ENCODE measurements around the gene TMEM63A. TPM values are rescaled to one million over a fixed set of nuclear protein-coding genes. Genes with fewer than 3 reads are reported as not detected.
"Not testable (repeated sequence)": the region's sequence is repeated elsewhere in the genome, so short reads cannot be mapped to it uniquely, and the experiment has no call there.

Gene TMEM63A
- total RNA-seq, result 4.7 and 7.9 TPM in 2 replicates

GRCh38 chr1:225881959-225882693, at the start of gene TMEM63A:
Gene TMEM63A (minus strand): TSS chr1:225882380. CDS start chr1:225877580, 4,800 bp downstream.
- TF ChIP-seq CTCF (IDR thresholded peaks at IDR 0.05; ENCODE audit: insufficient read depth, low read length, severe bottlenecking), result peak; percentile 42

GRCh38 chr1:225931270-225932136, 49.3 kb upstream of the TMEM63A start:
- Histone ChIP-seq H3K4me3 (ENCODE audit: low read depth, low read length) (no peak overlapping the region), H3K27me3 (ENCODE audit: control insufficient read depth, insufficient read depth, low read length) (no peaks in the 10 kb centered on the region), H3K36me3 (ENCODE audit: control insufficient read depth, insufficient read depth, low read length) (no peaks in the 10 kb centered on the region)
- no peak for DNase-seq (ENCODE audit: low read depth)
- TF ChIP-seq CTCF (IDR thresholded peaks at IDR 0.05; ENCODE audit: insufficient read depth, low read length, severe bottlenecking), result no peak
- no peak for FAIRE-seq

More at GRCh38 chr1:225881959-225882693, at the start of gene TMEM63A:
- FAIRE-seq, result no peak
- peak; percentile 50 for DNase-seq (ENCODE audit: low read depth)
- H3K27me3 ChIP-seq (ENCODE audit: control insufficient read depth, insufficient read depth, low read length), result peaks cover 13% of the 10 kb centered on the region
- peak within 1 kb of the TSS; percentile 72 for H3K4me3 ChIP-seq (ENCODE audit: low read depth, low read length)
- no peaks in the 10 kb centered on the region for H3K36me3 ChIP-seq (ENCODE audit: control insufficient read depth, insufficient read depth, low read length)

GRCh38 chr1:225930566-225930965, 48.4 kb upstream of the TMEM63A start:
- FAIRE-seq (no peak), DNase-seq (ENCODE audit: low read depth) (no peak)
- Histone ChIP-seq H3K36me3 (ENCODE audit: control insufficient read depth, insufficient read depth, low read length) (no peaks in the 10 kb centered on the region), H3K4me3 (ENCODE audit: low read depth, low read length) (no peak overlapping the region), H3K27me3 (ENCODE audit: control insufficient read depth, insufficient read depth, low read length) (no peaks in the 10 kb centered on the region)
- TF ChIP-seq CTCF (IDR thresholded peaks at IDR 0.05; ENCODE audit: insufficient read depth, low read length, severe bottlenecking), result no peak

GRCh38 chr1:225929462-225929861, 47.3 kb upstream of the TMEM63A start:
- FAIRE-seq; H3K4me3 ChIP-seq (ENCODE audit: low read depth, low read length); H3K27me3 ChIP-seq (ENCODE audit: control insufficient read depth, insufficient read depth, low read length); H3K36me3 ChIP-seq (ENCODE audit: control insufficient read depth, insufficient read depth, low read length); DNase-seq (ENCODE audit: low read depth): not testable (repeated sequence)

GRCh38 chr1:225928186-225929175, 46.3 kb upstream of the TMEM63A start:
- Histone ChIP-seq H3K36me3 (ENCODE audit: control insufficient read depth, insufficient read depth, low read length) (no peaks in the 10 kb centered on the region), H3K4me3 (ENCODE audit: low read depth, low read length) (no peak overlapping the region), H3K27me3 (ENCODE audit: control insufficient read depth, insufficient read depth, low read length) (no peaks in the 10 kb centered on the region)
- no peak for TF ChIP-seq CTCF (IDR thresholded peaks at IDR 0.05; ENCODE audit: insufficient read depth, low read length, severe bottlenecking)
- no peak for FAIRE-seq
- no peak for DNase-seq (ENCODE audit: low read depth)
